Chondrocyte (in vitro differentiated cells): ENCODE measurements around the gene AKNAD1. TPM values are rescaled to one million over a fixed set of nuclear protein-coding genes. Genes with fewer than 3 reads are reported as not detected.

ENCODE experiments used
- DNase-seq: peaks from one replicate; pipeline ENCODE4 v3.0.0; 2021; ENCODE audit warnings: mixed read lengths, low spot score
- H3K27ac Mint-ChIP-seq: one replicate; pipeline ENCODE4 v1.8.0; 2021; ENCODE audit warnings: mild to moderate bottlenecking, moderate library complexity, mixed read lengths; ENCODE audit not compliant: unreplicated experiment
- H3K27me3 Mint-ChIP-seq: 2 replicates; pipeline ENCODE4 v1.8.0; 2021; ENCODE audit warnings: low read depth, mixed read lengths
- H3K36me3 Mint-ChIP-seq: 2 replicates; pipeline ENCODE4 v1.8.0; 2021; ENCODE audit warnings: low read depth, mixed read lengths
- H3K4me1 Mint-ChIP-seq: 2 replicates; pipeline ENCODE4 v1.8.0; 2021; ENCODE audit warnings: low read depth, mild to moderate bottlenecking, mixed read lengths
- H3K4me3 Mint-ChIP-seq: one replicate; pipeline ENCODE4 v1.8.0; 2021; ENCODE audit warnings: mild to moderate bottlenecking, moderate library complexity, mixed read lengths; ENCODE audit not compliant: unreplicated experiment
- H3K9me3 Mint-ChIP-seq: 2 replicates; pipeline ENCODE4 v1.8.0; 2021; ENCODE audit warnings: low read depth, mixed read lengths
- total RNA-seq: library from RNA; stranded (reverse); gene quantifications from 3 replicates; pipeline ENCODE4 v1.2.1, GENCODE V29; 2021
- TF ChIP-seq, protein P1 (sequence below): fragments of 200-600 bp; sonication (generic); IDR thresholded peaks from 2 replicates; pipeline ENCODE4 v1.5.0; 2021; ENCODE audit warnings: antibody characterized with exemption, mild to moderate bottlenecking, moderate library complexity

Gene AKNAD1
- total RNA-seq, 1 donor from 2014 or later, result 0.45 TPM

- H3K36me3 Mint-ChIP-seq, result peaks cover 38% of the 10 kb centered on the region
- TF ChIP-seq, protein P1, sequence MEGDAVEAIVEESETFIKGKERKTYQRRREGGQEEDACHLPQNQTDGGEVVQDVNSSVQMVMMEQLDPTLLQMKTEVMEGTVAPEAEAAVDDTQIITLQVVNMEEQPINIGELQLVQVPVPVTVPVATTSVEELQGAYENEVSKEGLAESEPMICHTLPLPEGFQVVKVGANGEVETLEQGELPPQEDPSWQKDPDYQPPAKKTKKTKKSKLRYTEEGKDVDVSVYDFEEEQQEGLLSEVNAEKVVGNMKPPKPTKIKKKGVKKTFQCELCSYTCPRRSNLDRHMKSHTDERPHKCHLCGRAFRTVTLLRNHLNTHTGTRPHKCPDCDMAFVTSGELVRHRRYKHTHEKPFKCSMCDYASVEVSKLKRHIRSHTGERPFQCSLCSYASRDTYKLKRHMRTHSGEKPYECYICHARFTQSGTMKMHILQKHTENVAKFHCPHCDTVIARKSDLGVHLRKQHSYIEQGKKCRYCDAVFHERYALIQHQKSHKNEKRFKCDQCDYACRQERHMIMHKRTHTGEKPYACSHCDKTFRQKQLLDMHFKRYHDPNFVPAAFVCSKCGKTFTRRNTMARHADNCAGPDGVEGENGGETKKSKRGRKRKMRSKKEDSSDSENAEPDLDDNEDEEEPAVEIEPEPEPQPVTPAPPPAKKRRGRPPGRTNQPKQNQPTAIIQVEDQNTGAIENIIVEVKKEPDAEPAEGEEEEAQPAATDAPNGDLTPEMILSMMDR, result no peak
- H3K9me3 Mint-ChIP-seq, result peaks cover 2% of the 10 kb centered on the region
- DNase-seq, result no peak
- H3K4me1 Mint-ChIP-seq, result no peaks in the 10 kb centered on the region
- H3K27ac Mint-ChIP-seq, result no peak overlapping the region
- no peaks in the 10 kb centered on the region for H3K27me3 Mint-ChIP-seq
- H3K4me3 Mint-ChIP-seq, result no peak overlapping the region
Measured at GRCh38 chr1:108779455-108779854, 77.4 kb downstream of the AKNAD1 start.

GRCh38 chr1:108777839-108778238 is 79.1 kb downstream of the AKNAD1 start:
- DNase-seq, result no peak
- TF ChIP-seq, protein P1, result no peak
- no peaks in the 10 kb centered on the region for H3K4me1 Mint-ChIP-seq
- H3K36me3 Mint-ChIP-seq, result peaks cover 33% of the 10 kb centered on the region
- no peaks in the 10 kb centered on the region for H3K9me3 Mint-ChIP-seq
- no peak overlapping the region for H3K27ac Mint-ChIP-seq
- H3K4me3 Mint-ChIP-seq, result no peak overlapping the region
- no peaks in the 10 kb centered on the region for H3K27me3 Mint-ChIP-seq

- TF ChIP-seq, protein P1, result no peak
- DNase-seq, result no peak
- no peaks in the 10 kb centered on the region for H3K9me3 Mint-ChIP-seq
- peaks cover 21% of the 10 kb centered on the region for H3K36me3 Mint-ChIP-seq
- no peak overlapping the region for H3K4me3 Mint-ChIP-seq
- H3K4me1 Mint-ChIP-seq, result no peaks in the 10 kb centered on the region
- no peak overlapping the region for H3K27ac Mint-ChIP-seq
- no peaks in the 10 kb centered on the region for H3K27me3 Mint-ChIP-seq
Measured at GRCh38 chr1:108767708-108768107, 89.2 kb downstream of the AKNAD1 start.

DNA sequence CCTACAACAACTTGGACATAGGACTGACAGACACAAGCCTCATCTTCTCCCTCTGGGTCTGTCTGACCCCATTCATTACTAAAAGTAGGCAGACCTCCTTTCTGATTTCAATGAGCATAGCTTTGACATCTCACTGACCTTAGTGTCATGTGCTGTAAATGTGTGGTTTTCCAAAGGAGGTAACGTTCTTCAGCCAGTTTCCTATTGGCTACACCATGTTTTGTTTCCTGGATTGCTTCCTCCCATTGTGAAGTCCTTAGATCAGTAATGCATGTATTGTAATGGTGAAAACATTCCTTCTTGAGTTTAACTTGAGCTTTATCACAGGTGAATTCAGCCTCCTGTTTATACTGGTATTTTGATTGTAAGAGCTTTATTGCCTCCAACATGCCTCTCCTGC is 89.8 kb downstream of the AKNAD1 start:
- no peaks in the 10 kb centered on the region for H3K4me1 Mint-ChIP-seq
- TF ChIP-seq, protein P1, result no peak
- no peak overlapping the region for H3K4me3 Mint-ChIP-seq
- H3K9me3 Mint-ChIP-seq, result no peaks in the 10 kb centered on the region
- DNase-seq, result no peak
- H3K27ac Mint-ChIP-seq, result no peak overlapping the region
- H3K27me3 Mint-ChIP-seq, result no peaks in the 10 kb centered on the region
- peaks cover 22% of the 10 kb centered on the region for H3K36me3 Mint-ChIP-seq

Other genes starting within 250 kb of the AKNAD1 start
- gene HENMT1, start 196.0 kb downstream of the AKNAD1 start, total RNA-seq, result 9.6 to 10.8 TPM (median 10.1 TPM) in 3 replicates
- gene PRPF38B, start 164.8 kb downstream of the AKNAD1 start, total RNA-seq, result 25.3 to 31.0 TPM (median 25.4 TPM) in 3 replicates
- gene FNDC7, start 144.2 kb downstream of the AKNAD1 start, total RNA-seq, result not detected in 3 replicates
- gene STXBP3, start 110.4 kb downstream of the AKNAD1 start, total RNA-seq, result 38.3 to 61.1 TPM (median 41.6 TPM) in 3 replicates
- 19.1 to 32.7 TPM (median 20.3 TPM) in 3 replicates for gene GPSM2, start 19.9 kb upstream of the AKNAD1 start, total RNA-seq
- gene CLCC1, start 106.4 kb upstream of the AKNAD1 start, total RNA-seq, result 41.7 to 49.7 TPM (median 46.9 TPM) in 3 replicates
- 27.0 to 31.8 TPM (median 30.6 TPM) in 3 replicates for gene WDR47, start 185.0 kb upstream of the AKNAD1 start, total RNA-seq
- gene TAF13, start 218.9 kb upstream of the AKNAD1 start, total RNA-seq, result 82.9 to 101 TPM (median 87.8 TPM) in 3 replicates
- 37.2 to 40.3 TPM (median 38.4 TPM) in 3 replicates for gene TMEM167B, start 233.7 kb upstream of the AKNAD1 start, total RNA-seq